IMR-90 (cell line): ENCODE data around the gene SETD2. TPM values are rescaled to one million over a fixed set of nuclear protein-coding genes. Genes with fewer than 3 reads are reported as not detected.

Experiments
- ATAC-seq: fragments of 200-7000 bp; cut with Tn5 transposase; 2 replicates; pipeline ENCODE4 v1.9.1; 2020; ENCODE audit warnings: low read depth, mild to moderate bottlenecking, moderate library complexity
- BruUV-seq: library from RNA; stranded (reverse); fragments of 400-500 nt; replicated peaks from 2 replicates; lab custom pipeline; 2021; lab: Mats Ljungman, UMichigan
- CTCF ChIA-PET: fragments of 300-600 bp; formaldehyde crosslinking; extraction: SDS; loops from one replicate; lab custom pipeline; 2021; ENCODE audit warnings: antibody characterized with exemption; lab: Yijun Ruan, JAX
- POLR2A ChIA-PET: fragments of 300-600 bp; sonication (Branson Sonifier 250); formaldehyde crosslinking; loops from one replicate; lab custom pipeline; 2022; ENCODE audit warnings: antibody characterized with exemption; ENCODE audit not compliant: unreplicated experiment; lab: Charles Lee
- DNase-seq: peaks from one replicate; pipeline ENCODE4 v3.0.0; 2013
- H2AFZ ChIP-seq: replicated peaks from 2 replicates; pipeline ENCODE3; 2013; ENCODE audit warnings: low read length, mild to moderate bottlenecking; ENCODE audit not compliant: poor library complexity
- H2AK5ac ChIP-seq: 2 replicates; pipeline ENCODE4 v1.6.1; 2013; ENCODE audit warnings: low read depth, low read length, inconsistent platforms
- H2AK9ac ChIP-seq: replicated peaks from 2 replicates; pipeline ENCODE3; 2013; ENCODE audit warnings: mild to moderate bottlenecking, low read depth, low read length, moderate library complexity; ENCODE audit not compliant: poor library complexity
- H2BK120ac ChIP-seq: 2 replicates; pipeline ENCODE4 v1.6.1; 2013; ENCODE audit warnings: low read depth, low read length, inconsistent platforms
- H2BK15ac ChIP-seq: 3 replicates; pipeline ENCODE4 v1.6.1; 2013; ENCODE audit warnings: low read depth, low read length, inconsistent platforms
- H2BK20ac ChIP-seq: 2 replicates; pipeline ENCODE4 v1.6.1; 2013; ENCODE audit warnings: low read depth, mild to moderate bottlenecking, inconsistent platforms, low read length, moderate library complexity
- H2BK5ac ChIP-seq: 2 replicates; pipeline ENCODE4 v1.6.1; 2013; ENCODE audit warnings: mild to moderate bottlenecking, low read depth, low read length, inconsistent platforms; ENCODE audit not compliant: poor library complexity, severe bottlenecking
- H3K14ac ChIP-seq: replicated peaks from 2 replicates; pipeline ENCODE4 v1.6.1; 2013; ENCODE audit warnings: low read depth, low read length, inconsistent platforms
- H3K18ac ChIP-seq: 2 replicates; pipeline ENCODE4 v1.6.1; 2013; ENCODE audit warnings: low read depth, low read length, control low read depth
- H3K23ac ChIP-seq: 2 replicates; pipeline ENCODE4 v1.6.1; 2013; ENCODE audit warnings: low read depth, low read length, inconsistent platforms
- H3K27ac ChIP-seq: 2 replicates; pipeline ENCODE4 v1.5.1; 2013; ENCODE audit warnings: mild to moderate bottlenecking, control low read depth, low read length; ENCODE audit not compliant: insufficient read depth
- H3K27me3 ChIP-seq: 2 replicates; pipeline ENCODE4 v1.6.1; 2013; ENCODE audit warnings: low read length; ENCODE audit not compliant: control insufficient read depth, insufficient read depth
- H3K36me3 ChIP-seq: 2 replicates; pipeline ENCODE4 v1.6.1; 2013; ENCODE audit warnings: low read length, mixed read lengths; ENCODE audit not compliant: control insufficient read depth, insufficient read depth
- H3K4ac ChIP-seq: 2 replicates; pipeline ENCODE4 v1.6.1; 2013; ENCODE audit warnings: low read depth, low read length, inconsistent platforms
- H3K4me1 ChIP-seq: 2 replicates; pipeline ENCODE4 v1.6.1; 2013; ENCODE audit warnings: low read length, mixed read lengths; ENCODE audit not compliant: control insufficient read depth, insufficient read depth
- H3K4me2 ChIP-seq: 2 replicates; pipeline ENCODE4 v1.6.1; 2013; ENCODE audit warnings: low read depth, mild to moderate bottlenecking, control low read depth, low read length, moderate library complexity
- H3K4me3 ChIP-seq: 2 replicates; pipeline ENCODE4 v1.5.1; 2013; ENCODE audit warnings: low read depth, mild to moderate bottlenecking, control low read depth, low read length, moderate library complexity; ENCODE audit not compliant: insufficient read depth
- H3K56ac ChIP-seq: 2 replicates; pipeline ENCODE4 v1.6.1; 2013; ENCODE audit warnings: low read length, inconsistent platforms; ENCODE audit not compliant: insufficient read depth; ENCODE audit errors: extremely low read depth
- H3K79me1 ChIP-seq, 2 experiments: 2 replicates each; pipeline ENCODE4 v1.6.1; 2013; ENCODE audit warnings: low read length in 2 of 2, inconsistent platforms in 1 of 2, low read depth in 1 of 2
- H3K9ac ChIP-seq: 2 replicates; pipeline ENCODE4 v1.6.1; 2013; ENCODE audit warnings: low read depth, low read length, control low read depth
- H3K9me1 ChIP-seq: 2 replicates; pipeline ENCODE4 v1.6.1; 2013; ENCODE audit warnings: low read length, inconsistent platforms; ENCODE audit not compliant: insufficient read depth
- H3K9me3 ChIP-seq: 2 replicates; pipeline ENCODE4 v1.6.1; 2013; ENCODE audit warnings: low read length; ENCODE audit not compliant: control insufficient read depth, insufficient read depth
- H4K20me1 ChIP-seq: 2 replicates; pipeline ENCODE4 v1.6.1; 2013; ENCODE audit warnings: low read length, inconsistent platforms; ENCODE audit not compliant: insufficient read depth
- H4K5ac ChIP-seq: 2 replicates; pipeline ENCODE4 v1.6.1; 2013; ENCODE audit warnings: mild to moderate bottlenecking, low read depth, low read length, control low read depth
- H4K8ac ChIP-seq, 2 experiments: 2 replicates each; pipeline ENCODE4 v1.6.1; 2013; ENCODE audit warnings: low read depth in 2 of 2, low read length in 2 of 2, control low read depth in 1 of 2, inconsistent platforms in 1 of 2
- H4K91ac ChIP-seq: 2 replicates; pipeline ENCODE4 v1.6.1; 2013; ENCODE audit warnings: low read depth, low read length, inconsistent platforms; ENCODE audit not compliant: insufficient read depth
- BHLHE40 ChIP-seq: fragments of 150-350 bp; IDR thresholded peaks from 2 replicates; pipeline ENCODE4 v1.6.1; 2016; ENCODE audit warnings: mild to moderate bottlenecking, low read depth, low read length
- SMC3 ChIP-seq: fragments of 150-350 bp; IDR thresholded peaks from 2 replicates; pipeline ENCODE4 v1.6.1; 2016; ENCODE audit warnings: low read depth, mild to moderate bottlenecking, antibody characterized with exemption, low read length, moderate library complexity
- WGBS, 2 experiments: methylation state at CpG; one replicate each; pipeline versions ENCODE4 v1.1.5 to v1.1.7; 2013; ENCODE audit warnings: missing lambda C conversion rate in 2 of 2; ENCODE audit not compliant: insufficient read length in 1 of 2; ENCODE audit errors: extremely low coverage in 2 of 2; 5-methylcytosine and 5-hydroxymethylcytosine counted together
- dilution Hi-C: fragments of 300-500 bp; cut with HindIII; formaldehyde crosslinking; loops from one replicate; pipeline ENCODE4 v1.14.3; 2018; ENCODE audit warnings: low sequenced_read_pairs; ENCODE audit not compliant: unreplicated experiment
- in situ Hi-C: fragments of 300-500 bp; cut with MboI; formaldehyde crosslinking; loops from 3 replicates; pipeline ENCODE4 v1.14.3; 2019; ENCODE audit warnings: low sequenced_read_pairs, inconsistent platforms, mixed read lengths
- intact Hi-C: fragments of 100-400 bp; cut with micrococcal nuclease; formaldehyde crosslinking; loops from 2 replicates; pipeline ENCODE4 v1.10.0; 2022
- polyA plus RNA-seq, 3 experiments: library from polyadenylated mRNA; depleted of rRNA; stranded (reverse); fragments of >200 nt; gene quantifications; 2 replicates each; pipeline ENCODE4 v1.2.3, GENCODE V29; 2012; ENCODE audit warnings: low replicate concordance in 1 of 3
- total RNA-seq: library from RNA; depleted of rRNA; stranded (reverse); fragments of >200 nt; gene quantifications from 2 replicates; pipeline ENCODE4 v1.2.3, GENCODE V29; 2012
- TF ChIP-seq, protein P1 (sequence below): fragments of 150-350 bp; IDR thresholded peaks from 2 replicates; pipeline ENCODE4 v1.6.1; 2016; ENCODE audit warnings: low read depth, mild to moderate bottlenecking, low read length, moderate library complexity, borderline replicate concordance

The SETD2 gene
- total and polyA plus RNA-seq, 2 of the 4 experiments (the other 2 are of a cell fraction), result 18.3 to 20.1 TPM

DNA sequence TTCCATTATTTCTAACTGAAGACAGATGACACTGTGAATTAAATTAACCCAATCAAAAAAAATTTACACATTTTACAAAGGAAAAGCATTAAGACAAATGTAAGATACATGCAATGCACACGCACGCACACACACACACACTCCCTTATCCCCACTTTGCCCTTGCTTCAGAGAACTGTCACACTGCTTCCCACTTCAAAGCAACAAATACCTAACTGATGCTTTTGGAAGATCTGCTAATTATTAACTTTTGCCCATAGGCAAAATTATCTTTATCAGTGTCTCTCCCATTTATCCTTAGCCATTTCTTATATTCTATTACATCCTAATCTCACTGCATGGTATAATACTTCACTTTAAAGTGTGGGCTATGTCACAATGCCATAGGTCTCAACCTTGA lies 60.3 kb downstream of the SETD2 start:
- Histone ChIP-seq H3K4ac (no peak overlapping the region), H2AFZ (no peak overlapping the region), H3K9me1 (peaks cover 7% of the 10 kb centered on the region; the same call in 1 of the 2 replicates), H3K23ac (0 out of 2 replicates have a peak overlapping the region, but pooled peaks have one; percentile 34), H4K8ac (no peak overlapping the region), H3K9ac (no peak overlapping the region), H3K56ac (no peak overlapping the region), H2BK5ac (no peak overlapping the region), H3K36me3 (peaks cover 16% of the 10 kb centered on the region), H3K18ac (no peak overlapping the region), H2AK5ac (no peak overlapping the region), H4K5ac (no peak overlapping the region), H3K27ac (no peak overlapping the region), H4K91ac (no peak overlapping the region), H3K4me3 (no peak overlapping the region), H2AK9ac (no peak overlapping the region), H3K9me3 (no peaks in the 10 kb centered on the region), H2BK120ac (no peak overlapping the region), H3K14ac (no peak overlapping the region), H2BK15ac (no peak overlapping the region), H3K4me2 (no peak overlapping the region), H3K79me1 (peaks cover 34 to 57% of the 10 kb centered on the region in 2 experiments), H2BK20ac (no peak overlapping the region), H4K20me1 (0 out of 2 replicates have a peak, but pooled peaks cover 4% of the 10 kb centered on the region), H3K27me3 (no peaks in the 10 kb centered on the region), H3K4me1 (peaks cover 4% of the 10 kb centered on the region)
- dilution Hi-C loops (no loop called here), in situ Hi-C loops (no loop called here), intact Hi-C loops (no loop called here)
- no peak for DNase-seq
- ATAC-seq, result no peak
- no TSS peak for BruUV-seq
- WGBS, 2 experiments, result 100% methylated on average over 1 of the region's 2 CpGs; no CpG with 5 or more reads in 1 of the 2 experiments
- ChIA-PET CTCF (interaction anchor here (0.7 kb wide), 1 partner anchor 276 kb away, joined by 4 read pairs; no protein-coding TSS in a partner anchor), POLR2A (no interaction called here)
- TF ChIP-seq, protein P1, sequence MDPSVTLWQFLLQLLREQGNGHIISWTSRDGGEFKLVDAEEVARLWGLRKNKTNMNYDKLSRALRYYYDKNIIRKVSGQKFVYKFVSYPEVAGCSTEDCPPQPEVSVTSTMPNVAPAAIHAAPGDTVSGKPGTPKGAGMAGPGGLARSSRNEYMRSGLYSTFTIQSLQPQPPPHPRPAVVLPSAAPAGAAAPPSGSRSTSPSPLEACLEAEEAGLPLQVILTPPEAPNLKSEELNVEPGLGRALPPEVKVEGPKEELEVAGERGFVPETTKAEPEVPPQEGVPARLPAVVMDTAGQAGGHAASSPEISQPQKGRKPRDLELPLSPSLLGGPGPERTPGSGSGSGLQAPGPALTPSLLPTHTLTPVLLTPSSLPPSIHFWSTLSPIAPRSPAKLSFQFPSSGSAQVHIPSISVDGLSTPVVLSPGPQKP, result no peak
- TF ChIP-seq BHLHE40 (no peak), SMC3 (no peak)
